ENCODE data around the gene TEX264. TPM values are rescaled to one million over a fixed set of nuclear protein-coding genes. Genes with fewer than 3 reads are reported as not detected.

Gene TEX264
- total and polyA plus RNA-seq, 8 donors: 34.6 to 50.4 (median 37.4) TPM

DNA sequence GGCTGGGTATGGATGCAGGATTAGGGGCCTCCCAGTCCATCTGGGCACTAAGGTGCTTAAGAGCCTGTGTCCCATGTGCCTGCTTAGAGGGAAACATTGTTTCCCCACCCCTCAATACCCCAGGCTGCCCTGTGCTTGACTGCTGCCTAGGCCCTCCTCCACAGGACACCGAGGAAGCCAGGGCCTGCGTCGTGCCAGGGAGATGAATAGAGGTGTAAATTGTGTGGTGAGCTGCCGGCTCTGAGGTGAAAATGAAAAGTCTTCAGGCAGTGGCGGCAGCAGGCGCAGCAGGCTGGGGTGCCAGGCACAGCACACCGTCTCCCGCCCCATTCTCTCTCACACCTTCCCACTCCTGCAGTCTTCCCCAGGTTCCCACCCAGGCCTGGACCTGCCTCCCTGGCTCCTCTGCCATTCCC, 21.9 kb downstream of the TEX264 start:
- no peak for ATAC-seq

GRCh38 chr3:51696954-51697353, 25.9 kb downstream of the TEX264 start:
- Histone ChIP-seq H3K9me3 (no peaks in the 10 kb centered on the region), H3K27me3 (no peaks in the 10 kb centered on the region), H3K27ac (no peak overlapping the region), H3K36me3 (peaks cover 0 to 92% of the 10 kb centered on the region in 2 donors), H3K4me3 (no peak overlapping the region), H3K4me1 (no peaks in the 10 kb centered on the region)
- no peak for ATAC-seq
- intact Hi-C loops (cut with DNase I): no loop called here
- DNase-seq: no peak
- TF ChIP-seq CTCF (IDR thresholded peaks at IDR 0.05): no peak

More for the DNA sequence above, 21.9 kb downstream of the TEX264 start:
- Histone ChIP-seq H3K27ac (no peak overlapping the region), H3K9me3 (no peaks in the 10 kb centered on the region), H3K4me3 (no peak overlapping the region), H3K36me3 (peaks cover 0 to 92% of the 10 kb centered on the region in 2 donors), H3K27me3 (no peaks in the 10 kb centered on the region), H3K4me1 (no peaks in the 10 kb centered on the region)
- DNase-seq: no peak
- intact Hi-C loops (cut with DNase I): no loop called here
- TF ChIP-seq CTCF (IDR thresholded peaks at IDR 0.05): no peak

GRCh38 chr3:51698209-51698608, 27.2 kb downstream of the TEX264 start:
- H3K4me3 ChIP-seq: no peak overlapping the region
- no peaks in the 10 kb centered on the region for H3K27me3 ChIP-seq
- intact Hi-C loops (cut with DNase I): no loop called here
- no peak for DNase-seq
- H3K27ac ChIP-seq: no peak overlapping the region
- no peaks in the 10 kb centered on the region for H3K9me3 ChIP-seq
- no peak for TF ChIP-seq CTCF (IDR thresholded peaks at IDR 0.05)
- no peak for ATAC-seq
- H3K36me3 ChIP-seq: peaks cover 0 to 92% of the 10 kb centered on the region in 2 donors
- H3K4me1 ChIP-seq: no peaks in the 10 kb centered on the region

DNA sequence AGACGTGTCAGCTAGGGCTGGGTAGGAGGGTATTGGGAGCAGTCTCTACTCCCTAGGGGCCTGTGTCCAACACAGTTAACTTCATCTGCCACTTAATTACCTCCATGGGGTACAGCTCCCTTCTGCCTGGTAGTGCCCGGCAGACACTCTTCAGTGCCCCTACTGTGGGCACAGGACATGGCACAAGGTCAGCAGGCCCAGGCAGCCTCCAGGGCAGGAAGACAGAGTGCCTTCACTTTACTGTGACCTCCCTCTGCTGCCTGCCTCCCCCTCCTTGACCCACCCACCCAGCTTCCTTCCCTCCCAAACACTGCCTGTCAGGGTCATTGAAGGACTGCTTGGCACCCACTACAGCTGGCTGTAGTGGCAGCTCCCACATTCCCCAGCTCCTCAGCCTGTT, 29.4 kb downstream of the TEX264 start:
- Histone ChIP-seq H3K27ac (no peak overlapping the region), H3K36me3 (peaks cover 0 to 90% of the 10 kb centered on the region in 2 donors), H3K4me3 (no peak overlapping the region), H3K9me3 (no peaks in the 10 kb centered on the region), H3K27me3 (no peaks in the 10 kb centered on the region), H3K4me1 (no peaks in the 10 kb centered on the region)
- intact Hi-C loops (cut with DNase I): no loop called here
- no peak for ATAC-seq
- TF ChIP-seq CTCF (IDR thresholded peaks at IDR 0.05): no peak
- DNase-seq: no peak

GRCh38 chr3:51702156-51702555, 31.1 kb downstream of the TEX264 start:
- TF ChIP-seq CTCF (IDR thresholded peaks at IDR 0.05): no peak
- DNase-seq (no peak), ATAC-seq (no peak)
- intact Hi-C loops (cut with DNase I): no loop called here
- H3K36me3 ChIP-seq: peaks cover 0 to 77% of the 10 kb centered on the region in 2 donors
- no peak overlapping the region for H3K4me3 ChIP-seq
- peaks cover 0 to 8% of the 10 kb centered on the region in 2 donors for H3K4me1 ChIP-seq
- no peak overlapping the region for H3K27ac ChIP-seq
- peaks cover 0 to 3% of the 10 kb centered on the region in 2 donors for H3K27me3 ChIP-seq
- no peaks in the 10 kb centered on the region for H3K9me3 ChIP-seq
